Stimulated activated CD4-positive, alpha-beta T cell treated with anti-CD3 and anti-CD28 coated beads, Interleukin-2, amount 100 ng/mL, for 4 hours (primary cell): ENCODE results near the gene VEGFB.

Experiments used
- DNase-seq: peaks from one replicate; pipeline ENCODE4 v3.0.0-alpha.2; 2020; ENCODE audit warnings: low read depth

The VEGFB gene

DNA sequence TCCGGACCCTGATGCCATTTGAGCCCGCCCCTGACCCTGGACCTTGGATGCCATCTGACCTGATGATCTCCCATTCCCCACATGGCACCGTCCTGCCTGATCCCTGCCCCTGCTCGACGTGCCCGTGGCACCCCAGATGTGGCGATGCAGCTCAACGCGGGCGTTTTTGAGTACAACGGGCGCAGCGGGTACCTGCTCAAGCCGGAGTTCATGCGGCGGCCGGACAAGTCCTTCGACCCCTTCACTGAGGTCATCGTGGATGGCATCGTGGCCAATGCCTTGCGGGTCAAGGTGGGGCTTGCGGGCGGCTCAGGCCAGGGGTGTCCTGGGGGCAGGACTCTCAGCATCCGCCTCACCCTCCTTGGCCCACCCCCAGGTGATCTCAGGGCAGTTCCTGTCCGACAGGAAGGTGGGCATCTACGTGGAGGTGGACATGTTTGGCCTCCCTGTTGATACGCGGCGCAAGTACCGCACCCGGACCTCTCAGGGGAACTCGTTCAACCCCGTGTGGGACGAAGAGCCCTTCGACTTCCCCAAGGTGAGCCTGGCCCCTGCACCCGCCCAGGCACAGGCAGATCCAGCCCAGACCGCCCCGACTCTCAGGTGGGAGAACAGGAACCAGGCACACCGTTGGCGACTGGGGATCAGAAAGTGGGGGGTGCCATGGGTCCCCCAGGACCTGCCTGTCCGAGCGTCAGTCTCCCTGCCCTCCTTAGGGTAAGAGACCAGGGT lies 28.1 kb downstream of the VEGFB start:
- no peak for DNase-seq

DNA sequence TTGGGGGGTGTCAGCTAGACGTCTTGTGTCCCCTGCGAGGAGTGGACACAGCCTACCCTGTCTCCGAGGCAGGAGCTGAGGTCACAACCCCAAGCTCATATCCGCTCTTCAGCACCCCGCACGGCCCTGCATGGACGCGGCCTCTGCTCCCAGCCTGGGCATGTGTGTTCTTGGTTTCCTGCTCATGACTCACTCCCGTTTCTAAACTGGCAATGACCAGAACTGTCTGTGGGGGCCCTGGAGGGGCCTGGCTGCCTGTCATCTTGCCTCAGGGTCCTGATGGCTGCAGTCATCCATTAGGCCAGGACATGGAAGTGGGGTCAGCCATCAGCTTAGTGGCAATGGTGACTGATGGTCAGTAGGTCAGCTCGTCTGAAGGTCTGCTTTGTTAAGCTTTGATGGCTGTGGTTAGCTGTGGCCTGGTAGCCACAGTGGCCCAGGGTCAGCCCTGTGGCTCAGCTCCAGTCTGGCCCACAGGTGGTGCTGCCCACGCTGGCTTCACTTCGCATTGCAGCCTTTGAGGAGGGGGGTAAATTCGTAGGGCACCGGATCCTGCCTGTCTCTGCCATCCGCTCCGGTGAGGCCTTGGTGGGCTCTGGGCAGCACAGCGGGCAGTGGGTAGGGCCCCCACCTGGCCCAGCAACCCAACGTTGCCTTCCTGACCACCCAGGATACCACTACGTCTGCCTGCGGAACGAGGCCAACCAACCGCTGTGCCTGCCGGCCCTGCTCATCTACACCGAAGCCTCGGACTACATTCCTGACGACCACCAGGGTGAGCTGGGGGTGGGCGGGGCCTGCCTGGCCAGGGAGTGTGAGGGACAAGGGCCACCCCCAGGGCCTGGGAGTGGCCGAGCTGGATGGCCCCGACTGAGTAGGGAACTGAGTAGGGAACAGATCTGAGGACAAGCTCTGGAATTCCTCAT lies 28.9 kb downstream of the VEGFB start:
- no peak for DNase-seq

DNA sequence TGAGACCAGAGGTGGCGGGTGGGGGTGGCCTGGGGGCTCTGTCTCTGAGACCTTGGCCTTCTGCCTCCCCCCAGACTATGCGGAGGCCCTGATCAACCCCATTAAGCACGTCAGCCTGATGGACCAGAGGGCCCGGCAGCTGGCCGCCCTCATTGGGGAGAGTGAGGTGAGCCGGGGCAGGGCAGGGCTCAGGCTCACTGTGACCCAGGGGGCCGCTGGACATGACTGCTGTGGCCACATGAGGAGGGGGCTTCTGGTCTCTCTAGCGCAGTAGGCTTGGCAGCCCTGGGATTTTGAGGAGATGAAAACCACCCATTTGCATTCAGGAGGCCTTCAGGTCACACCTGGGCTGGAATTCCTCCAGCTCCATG lies 29.5 kb downstream of the VEGFB start:
- no peak for DNase-seq

DNA sequence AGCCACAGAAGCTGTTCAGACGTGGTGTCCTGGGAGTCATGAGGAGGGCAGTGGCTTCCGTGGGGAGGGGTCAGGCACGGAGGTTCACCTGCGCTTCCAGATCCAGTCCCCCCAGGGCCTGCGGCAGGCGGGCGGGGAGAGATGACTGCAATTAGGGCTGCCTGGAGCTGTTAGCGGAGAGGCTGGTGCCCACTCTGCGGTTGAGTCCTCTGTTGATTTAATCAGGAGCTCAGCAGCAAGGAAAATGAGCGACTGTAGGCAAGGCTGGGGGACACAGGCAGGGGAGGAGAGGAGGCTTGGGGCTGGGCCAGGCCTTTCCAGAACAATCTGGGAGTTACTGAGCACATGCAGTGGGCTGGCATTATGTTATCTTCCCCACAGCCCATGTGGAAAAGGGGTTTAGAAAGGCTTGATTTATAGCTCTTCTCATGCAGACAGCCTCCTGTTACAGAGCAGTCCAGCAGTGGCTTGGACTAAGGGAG lies 30.0 kb downstream of the VEGFB start:
- DNase-seq, result no peak

DNA sequence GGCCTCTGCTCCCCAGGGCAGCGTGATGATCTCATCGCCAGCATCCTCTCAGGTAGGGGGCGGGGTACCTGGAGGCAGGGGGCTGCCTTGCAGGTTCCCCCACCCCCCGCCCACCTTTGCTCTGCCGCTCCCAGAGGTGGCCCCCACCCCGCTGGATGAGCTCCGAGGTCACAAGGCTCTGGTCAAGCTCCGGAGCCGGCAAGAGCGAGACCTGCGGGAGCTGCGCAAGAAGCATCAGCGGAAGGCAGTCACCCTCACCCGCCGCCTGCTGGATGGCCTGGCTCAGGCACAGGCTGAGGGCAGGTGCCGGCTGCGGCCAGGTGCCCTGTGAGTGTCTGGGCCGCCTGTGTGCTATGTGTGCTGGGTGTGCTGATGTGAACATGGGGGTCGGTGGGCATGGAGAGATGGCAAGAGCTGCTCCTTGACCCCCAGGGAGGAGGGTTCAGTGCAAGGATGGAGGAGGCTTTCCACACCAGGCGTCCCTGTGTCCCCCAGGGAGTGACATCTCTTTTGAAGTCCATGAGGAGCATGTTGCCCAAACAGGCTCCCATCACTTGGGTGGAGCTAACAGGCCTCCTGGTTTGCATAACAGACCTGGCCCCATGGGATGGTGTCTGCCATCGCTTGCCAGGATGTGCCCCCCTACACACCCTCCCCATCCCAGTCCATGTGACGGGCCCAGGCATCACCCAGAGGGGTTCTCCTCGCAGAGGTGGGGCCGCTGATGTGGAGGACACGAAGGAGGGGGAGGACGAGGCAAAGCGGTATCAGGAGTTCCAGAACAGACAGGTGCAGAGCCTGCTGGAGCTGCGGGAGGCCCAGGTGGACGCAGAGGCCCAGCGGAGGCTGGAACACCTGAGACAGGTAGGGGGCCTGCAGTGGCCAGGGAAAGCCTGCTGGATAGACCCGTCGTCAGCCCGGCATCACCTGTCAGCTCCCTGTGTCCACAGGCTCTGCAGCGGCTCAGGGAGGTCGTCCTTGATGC lies 31.1 kb downstream of the VEGFB start:
- no peak for DNase-seq

DNA sequence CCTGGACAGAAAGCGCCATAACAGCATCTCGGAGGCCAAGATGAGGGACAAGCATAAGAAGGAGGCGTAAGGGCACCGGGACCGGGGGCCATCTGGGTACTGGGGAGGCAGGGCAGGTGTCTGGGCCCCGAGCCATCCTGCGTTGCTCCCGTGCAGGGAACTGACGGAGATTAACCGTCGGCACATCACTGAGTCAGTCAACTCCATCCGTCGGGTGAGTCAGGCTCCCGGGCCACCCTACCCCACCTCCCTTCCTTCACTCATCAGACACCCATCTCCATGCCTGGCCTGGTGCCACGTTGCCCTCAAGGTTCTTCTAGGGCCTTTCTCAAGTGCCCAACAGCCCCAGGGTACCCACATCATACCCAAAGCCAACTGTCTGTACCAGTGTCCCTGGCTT lies 32.0 kb downstream of the VEGFB start:
- no peak for DNase-seq

DNA sequence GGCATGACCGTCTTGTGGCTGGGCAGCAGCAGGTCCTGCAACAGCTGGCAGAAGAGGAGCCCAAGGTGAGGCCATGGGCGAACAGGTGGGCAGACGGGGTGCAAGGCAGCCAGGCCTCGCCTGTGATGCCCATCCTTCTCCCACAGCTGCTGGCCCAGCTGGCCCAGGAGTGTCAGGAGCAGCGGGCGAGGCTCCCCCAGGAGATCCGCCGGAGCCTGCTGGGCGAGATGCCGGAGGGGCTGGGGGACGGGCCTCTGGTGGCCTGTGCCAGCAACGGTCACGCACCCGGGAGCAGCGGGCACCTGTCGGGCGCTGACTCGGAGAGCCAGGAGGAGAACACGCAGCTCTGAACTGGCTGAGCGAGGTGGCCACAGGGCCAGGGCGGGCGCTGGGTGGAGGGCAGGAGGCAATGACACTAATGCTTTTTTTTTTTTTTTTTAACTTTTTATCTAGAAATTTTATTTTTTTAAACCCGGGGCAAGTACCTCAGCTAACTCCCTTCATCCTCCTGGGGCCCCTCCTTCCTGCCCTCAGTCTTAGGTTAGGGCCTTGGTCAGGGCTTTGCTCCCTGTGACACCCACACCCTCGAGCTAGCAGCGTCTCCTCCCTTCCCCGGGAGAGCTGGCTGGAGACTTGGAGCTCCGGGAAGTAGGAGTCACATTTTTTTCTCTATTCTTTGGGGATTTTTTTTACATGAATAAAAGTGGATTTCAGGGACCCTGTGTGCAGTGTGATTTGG lies 33.0 kb downstream of the VEGFB start:
- DNase-seq, result no peak

DNA sequence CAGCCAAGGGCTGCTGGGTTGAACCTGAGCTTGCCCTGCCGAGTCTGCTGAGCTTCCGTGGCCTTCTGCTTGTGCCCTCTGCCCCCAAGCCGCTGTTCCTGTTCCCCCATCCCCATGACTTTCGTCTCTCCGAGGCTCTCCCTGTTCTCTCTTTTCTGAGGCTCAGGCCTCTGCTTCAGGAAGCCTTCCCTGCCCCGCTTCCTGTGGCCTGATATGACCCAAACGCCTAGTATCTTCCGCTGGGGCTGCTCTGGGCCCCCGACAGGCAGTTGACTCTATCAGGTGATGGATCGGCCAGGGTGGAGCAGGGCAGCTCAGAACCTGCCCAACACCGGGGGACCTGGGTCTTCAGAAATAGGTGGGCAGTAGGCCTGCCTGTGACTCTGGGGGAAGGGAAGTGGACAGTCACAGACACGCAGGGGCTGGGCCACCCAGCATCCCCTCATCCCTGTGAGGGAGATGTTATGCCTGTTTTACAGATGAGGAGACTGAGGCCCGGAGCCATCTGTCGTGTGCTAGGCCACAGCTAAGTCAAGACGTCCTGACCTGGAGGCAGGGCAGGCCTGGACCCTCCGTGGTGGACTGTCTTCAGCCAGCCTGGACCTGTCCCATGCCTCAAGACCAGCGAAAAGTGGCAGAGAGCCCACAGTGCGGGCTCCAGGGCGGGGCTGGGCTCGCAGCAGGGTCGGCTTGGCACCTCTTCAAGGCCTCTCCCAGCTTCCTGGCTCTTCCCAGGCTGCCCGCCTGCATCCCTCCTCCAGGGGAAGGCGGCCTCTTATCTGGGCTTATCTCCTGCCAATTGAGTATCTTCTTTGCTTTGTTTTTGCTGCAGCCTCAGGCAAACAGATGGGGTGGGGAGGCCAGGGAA lies 33.9 kb downstream of the VEGFB start:
- no peak for DNase-seq

DNA sequence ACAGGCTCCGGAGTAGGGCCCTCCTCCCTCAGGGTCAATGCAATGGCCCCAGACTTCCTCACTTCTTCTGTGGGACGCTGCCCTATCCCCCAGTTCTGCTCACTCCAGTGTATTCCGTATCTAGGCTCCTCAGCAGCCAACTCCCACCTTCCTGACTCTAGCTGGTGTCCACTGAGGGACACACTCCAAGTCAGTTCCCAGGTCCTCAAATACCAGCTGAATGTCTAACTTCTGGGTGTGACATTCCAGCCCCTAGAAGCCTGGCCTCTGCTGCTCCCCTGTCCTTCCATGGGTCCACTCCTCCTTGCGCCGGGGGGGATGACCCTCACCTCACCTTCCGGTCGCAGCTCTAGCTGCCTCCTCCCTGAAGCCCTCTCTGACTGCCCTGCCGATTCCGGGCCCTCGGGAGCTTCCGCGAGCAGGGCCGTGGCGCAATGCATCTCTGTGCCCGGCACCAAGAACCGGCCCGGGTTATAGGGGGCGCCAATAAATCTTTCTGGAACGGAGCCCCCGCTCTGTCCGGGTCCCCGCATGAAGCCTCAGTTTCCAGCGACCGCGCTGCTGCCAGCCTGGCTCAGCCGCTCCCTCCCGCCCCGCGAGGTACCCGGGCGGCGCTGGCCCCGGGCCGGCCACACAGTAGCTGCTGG lies 34.6 kb downstream of the VEGFB start:
- no peak for DNase-seq

DNA sequence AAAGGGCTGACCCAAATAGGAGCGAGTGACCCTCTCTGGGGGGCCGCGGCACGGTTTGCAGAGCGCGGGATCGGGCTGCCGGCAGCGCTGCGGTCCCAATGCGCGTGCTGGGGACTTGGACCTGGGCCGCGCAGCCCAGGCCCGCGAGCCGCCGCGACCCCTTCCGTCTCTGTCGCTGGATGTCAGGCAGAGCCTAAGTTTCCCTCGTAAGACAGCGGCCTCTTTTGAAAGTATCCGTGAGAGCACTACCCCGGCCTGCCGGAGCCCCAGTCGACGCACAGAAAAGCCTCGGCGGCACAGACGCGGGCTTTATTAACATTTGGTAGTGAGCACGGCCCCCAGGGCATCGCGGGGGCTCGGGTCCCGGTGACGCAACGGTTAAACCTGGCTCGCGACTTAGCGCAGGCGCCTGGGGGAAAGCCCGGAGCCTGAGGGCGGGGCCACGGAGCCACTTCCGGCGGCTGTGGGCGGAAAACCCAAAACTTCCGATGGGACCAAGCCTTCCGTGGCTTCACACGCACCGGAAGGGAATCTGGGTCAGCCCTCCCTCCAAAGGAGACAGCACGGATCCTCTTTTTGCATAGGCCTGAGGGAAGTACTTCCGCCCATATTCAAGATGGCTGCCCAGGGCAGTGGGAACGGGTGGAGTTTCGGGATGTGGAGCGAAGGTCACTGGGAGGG lies 35.3 kb downstream of the VEGFB start:
- DNase-seq, result peak; percentile 97

DNA sequence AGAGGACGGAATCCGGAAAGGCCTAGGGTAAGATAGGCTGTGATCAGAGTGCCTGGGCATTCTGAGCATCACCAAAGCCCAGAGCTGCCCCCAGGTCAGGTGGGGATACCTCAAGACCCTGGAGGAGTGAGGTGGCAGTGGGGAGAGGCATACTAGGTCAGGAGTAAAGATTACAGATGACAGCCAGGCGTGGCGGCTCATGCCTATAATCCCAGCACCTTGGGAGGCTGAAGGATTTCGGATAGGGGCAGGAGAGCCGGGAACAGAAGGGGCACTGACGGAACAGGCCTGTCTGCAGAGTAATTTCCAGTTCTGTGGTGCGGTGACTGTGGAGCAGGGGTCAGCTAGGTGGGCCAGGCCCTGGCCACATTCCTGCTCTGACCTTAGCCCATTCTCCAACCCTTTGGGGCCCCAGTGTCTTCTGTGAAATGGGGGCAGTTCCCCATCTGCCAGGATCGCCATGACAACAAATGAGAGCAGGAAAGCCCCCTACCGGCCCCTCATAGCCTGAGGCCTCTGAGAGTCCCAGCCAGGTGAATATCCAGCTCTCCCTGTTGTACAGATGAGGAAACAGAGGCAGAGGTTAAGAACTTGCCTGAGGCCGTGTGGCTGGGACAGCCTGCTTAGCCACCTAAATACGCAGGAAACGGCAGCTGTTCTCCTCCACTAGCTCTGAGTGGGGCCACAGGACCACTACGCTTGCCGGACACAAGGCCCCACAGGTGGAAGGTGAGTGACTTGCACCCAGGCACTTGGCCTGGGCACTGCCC lies 40.8 kb downstream of the VEGFB start:
- no peak for DNase-seq

DNA sequence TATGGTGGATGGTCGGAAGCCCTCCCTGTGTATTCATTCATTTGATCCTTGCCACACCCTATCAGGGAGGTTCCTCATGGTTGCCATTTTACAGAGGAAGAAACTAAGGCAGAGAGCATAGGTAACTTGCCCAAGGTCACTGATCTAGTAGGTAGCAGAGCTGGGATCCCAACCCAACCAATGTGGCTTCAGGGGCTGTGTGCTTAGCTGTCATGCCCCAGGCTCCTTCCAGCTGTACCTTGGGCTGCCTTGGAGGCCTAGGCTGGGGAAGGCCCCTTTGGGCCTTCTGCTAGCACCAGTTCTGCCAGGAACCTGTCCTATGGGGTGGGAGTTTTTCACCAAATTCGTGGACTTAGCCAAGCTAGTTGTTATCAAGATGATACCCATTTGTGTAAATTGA lies 41.5 kb downstream of the VEGFB start:
- DNase-seq, result no peak

DNA sequence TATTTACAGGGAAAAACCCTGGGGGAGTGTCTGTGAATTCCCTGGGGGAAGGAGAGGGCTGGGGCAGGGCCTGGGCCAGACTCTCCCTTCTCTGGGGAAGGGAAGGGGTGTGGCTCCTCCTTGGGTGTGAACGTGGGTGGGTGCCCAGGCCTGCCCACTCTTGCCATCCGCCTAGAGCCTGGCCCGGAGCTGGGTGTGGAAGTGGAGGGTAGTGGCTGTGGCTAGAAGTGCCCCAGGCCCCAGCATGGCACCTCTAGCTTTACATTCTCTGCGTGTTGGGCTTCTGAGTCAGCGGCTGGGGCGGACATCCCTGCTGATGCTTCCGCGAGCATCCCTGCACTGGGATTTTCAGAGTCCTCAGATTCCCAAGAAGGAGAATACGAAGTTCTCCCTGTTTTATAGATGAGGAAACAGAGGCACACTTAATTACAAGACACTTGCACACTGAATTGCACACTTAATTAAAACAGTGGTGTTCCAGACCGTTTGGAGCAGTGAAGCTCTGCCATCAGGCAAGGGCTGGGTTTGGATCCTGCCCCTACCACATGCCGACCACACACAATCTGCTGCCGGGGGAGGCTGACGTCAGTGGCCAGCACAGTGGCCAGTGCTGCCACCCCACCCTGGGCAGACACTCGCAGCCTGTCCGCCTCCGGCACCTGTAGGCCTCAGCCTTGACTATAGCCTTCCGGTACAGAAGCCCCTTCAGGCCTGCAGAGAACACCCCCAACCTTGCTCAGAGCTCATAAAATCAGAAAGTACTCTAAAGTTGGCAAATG lies 42.5 kb downstream of the VEGFB start:
- DNase-seq, result no peak

DNA sequence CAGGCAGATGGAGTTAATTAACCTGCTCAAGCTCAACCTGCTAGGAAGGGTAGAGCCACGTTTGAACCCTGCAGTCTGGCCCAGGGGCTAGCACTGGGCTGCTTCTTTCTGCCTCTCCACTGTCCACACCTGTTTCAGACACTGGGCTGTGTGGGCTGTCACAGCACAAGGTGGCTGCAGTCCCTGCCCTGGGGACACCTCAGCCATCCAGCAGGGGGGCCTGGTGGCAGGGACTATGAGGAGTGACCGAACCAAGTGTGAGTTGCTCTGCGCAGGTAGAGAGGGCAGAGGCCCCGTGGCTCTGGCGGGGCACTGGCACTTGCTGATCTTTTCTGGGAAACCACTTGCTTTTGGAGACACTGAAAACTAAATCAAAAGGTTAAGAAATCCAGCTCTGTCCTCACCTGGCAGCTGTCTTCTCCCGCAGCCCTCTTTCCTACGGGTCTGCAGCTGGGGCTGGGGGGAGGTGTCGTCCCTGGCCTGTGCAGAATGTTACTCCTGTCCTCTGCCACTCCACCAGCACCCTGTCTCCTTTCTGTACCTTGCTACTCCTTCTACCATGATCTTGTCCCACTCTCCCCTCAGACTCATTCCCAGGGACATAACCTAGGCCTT lies 44.3 kb downstream of the VEGFB start:
- no peak for DNase-seq

DNA sequence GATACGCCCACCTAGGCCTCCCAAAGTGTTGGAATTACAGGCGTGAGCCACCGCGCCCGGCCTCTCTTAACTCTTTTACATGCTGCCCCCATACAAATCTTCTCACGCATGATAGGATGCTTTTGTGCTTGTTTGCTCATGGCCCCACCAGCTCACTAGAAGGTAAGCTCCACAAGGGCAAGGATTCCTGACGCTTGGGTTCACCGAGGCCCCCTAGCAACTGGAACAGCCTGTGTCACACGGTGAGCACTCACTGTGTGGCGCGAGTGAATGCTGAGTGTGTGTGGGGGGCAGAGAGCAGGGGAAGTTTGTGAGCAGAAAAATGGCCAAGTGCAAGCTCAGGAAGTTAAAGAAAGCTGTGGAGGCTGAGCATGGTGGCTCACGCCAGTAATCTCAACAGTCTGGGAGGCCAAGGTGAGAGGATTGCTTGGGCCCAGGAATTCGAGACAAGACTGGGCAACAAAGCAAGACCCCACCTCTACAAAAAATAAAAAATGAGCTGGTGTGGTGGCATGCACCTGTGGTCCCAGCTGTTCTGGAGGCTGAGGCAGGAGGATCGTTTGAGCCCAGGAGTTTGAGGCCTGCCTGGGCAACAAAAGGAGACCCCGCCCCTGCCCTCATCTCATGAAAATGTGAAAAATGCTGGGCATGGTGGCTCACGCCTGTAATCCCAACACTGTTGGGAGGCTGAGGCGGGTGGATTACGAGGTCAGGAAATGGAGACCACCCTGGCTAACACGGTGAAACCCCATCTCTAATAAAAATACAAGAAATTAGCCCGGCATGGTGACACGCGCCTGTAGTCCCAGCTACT lies 47.8 kb downstream of the VEGFB start:
- no peak for DNase-seq

DNA sequence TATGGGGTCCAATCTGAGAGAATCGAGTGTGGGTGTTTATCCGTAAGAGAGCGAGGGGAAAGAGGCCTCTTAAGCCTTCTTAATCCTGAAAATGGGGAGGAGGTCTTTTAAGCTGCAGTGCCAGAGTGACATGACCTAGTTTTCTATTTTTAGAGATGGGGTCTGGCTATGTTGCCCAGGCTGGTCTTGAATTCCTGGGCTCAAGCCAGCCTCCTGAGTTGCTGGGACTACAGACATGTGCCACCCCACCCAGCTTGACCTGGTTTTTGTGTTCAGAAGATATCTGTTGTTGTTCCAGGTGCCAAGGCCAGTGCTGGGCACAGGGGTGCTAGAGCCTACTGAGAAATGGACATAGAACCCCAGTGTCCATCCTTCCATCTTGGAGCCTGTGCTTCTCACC lies 48.7 kb downstream of the VEGFB start:
- DNase-seq, result no peak
